Measurements from ENCODE around the gene RXRG.
A peak's percentile ranks its signal among the peaks of the same experiment; 100 is the strongest.

RXRG gene

DNA sequence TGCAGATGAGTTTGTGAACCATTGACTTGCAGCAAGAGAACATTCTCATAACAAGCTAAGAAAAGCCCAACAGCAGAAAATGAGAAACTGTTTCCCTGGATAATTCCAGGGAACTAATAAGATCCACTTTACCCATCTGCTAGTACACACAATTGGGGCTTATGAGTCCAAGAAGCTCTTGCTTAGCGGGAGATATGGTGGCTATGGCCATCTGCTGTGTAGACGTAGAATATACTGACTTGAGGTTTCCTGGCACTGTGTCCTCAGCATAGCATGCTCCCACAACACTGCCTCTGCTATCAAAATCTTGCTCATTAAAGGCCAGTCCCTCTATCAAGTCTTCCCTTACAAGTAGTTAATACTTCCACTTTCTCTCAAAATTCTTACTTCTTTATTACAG, 6.8 kb upstream of the RXRG start:
- H3K4me3 ChIP-seq (ENCODE audit: low read depth, low read length), result no peak overlapping the region

DNA sequence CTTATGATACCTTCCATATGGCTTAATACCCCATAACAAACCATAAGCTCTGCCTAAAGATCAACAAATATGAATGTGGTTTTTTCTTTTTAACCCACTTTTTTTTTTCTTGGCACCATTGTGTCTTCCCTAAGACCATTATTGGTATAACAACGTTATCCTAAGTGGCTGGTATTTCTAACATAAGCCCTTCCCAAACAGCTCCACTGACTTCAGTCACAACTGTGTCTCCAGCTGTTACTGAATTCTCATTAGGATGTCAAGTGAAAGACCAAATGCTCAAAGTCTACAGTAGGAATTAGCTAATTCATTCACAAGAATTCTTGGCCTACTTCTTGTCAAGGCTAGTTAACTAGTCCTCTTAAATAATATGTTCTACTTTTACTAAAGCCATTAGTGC, 4.2 kb upstream of the RXRG start:
- no peak overlapping the region for H3K4me3 ChIP-seq (ENCODE audit: low read depth, low read length)

DNA sequence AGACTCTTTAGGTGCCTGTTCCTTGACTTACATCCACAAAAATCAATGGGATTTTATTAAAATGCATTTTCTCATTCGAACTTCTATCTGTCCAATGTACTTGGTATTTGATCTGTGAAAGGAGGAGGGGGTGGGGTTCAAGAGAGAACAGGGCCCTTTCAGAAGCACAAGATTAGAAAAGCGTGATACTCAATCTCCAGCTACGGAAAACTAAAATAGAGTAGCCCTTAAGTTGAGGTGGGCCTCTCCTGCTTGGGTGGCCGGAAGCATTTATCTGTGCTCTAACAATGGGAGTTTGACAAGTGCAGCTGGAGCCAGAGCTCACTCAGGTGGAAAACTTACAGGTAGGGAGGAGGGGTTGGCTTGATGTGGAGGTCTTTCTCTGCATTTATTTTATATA, 462 bp upstream of the RXRG start:
- peak overlapping the region; percentile 1 for H3K4me3 ChIP-seq (ENCODE audit: low read depth, low read length)

DNA sequence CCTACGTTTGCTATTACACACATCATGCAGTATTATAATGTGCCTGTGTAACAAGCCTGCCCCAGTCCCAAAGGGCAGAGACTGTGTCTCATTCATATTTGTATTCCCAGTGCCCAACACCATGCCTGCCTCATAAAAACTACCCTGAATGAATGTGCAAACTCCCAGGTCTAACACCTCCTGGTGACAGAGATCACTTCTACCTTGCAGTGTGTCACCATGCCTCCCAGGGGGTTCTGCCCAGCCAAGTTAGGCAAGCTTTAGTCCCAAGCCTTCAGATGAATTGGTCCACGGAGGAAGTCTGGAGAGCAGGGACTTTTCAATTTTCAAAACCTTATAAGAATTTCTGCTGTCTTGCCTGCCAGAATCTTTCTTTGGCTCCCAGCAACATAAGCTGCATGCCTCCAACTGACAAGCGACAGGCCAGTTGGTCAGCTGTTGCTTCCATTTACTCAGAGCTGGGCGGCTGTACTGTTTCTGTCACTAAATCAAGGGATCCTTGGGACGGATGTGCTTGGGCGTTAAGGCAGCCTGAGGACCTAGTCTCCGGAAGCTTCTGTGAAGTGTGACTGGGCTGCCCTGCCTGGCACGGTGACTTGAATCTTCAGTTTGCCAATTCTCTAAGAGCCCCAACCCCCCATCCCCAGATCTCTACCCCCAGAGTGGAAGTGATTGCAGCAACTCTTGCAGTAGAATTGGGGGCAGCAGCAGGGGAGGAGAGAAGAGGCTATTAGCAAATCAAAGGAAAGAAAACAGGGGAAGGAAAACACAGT, 1.2 kb downstream of the RXRG start:
- no peak overlapping the region for H3K4me3 ChIP-seq (ENCODE audit: low read depth, low read length)

DNA sequence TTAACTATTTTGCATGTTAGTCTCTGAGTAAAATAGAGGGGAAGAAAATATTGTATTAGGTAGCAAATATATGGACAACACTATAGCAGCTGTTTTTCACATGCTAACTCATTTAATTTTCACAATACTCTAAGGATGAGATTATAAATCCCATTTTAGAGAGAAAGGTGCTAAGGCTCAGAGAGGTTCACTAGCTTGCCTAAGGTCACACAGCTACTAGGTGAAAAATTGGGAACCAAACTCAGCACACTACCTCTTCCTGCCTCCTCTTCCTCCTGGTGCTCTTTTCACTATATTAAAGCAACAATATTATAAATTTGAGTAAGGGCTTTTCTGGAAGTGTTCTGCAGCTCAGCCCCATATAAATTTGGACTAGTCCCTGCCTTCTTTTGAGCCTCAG, 2.3 kb downstream of the RXRG start:
- no peak overlapping the region for H3K4me3 ChIP-seq (ENCODE audit: low read depth, low read length)

DNA sequence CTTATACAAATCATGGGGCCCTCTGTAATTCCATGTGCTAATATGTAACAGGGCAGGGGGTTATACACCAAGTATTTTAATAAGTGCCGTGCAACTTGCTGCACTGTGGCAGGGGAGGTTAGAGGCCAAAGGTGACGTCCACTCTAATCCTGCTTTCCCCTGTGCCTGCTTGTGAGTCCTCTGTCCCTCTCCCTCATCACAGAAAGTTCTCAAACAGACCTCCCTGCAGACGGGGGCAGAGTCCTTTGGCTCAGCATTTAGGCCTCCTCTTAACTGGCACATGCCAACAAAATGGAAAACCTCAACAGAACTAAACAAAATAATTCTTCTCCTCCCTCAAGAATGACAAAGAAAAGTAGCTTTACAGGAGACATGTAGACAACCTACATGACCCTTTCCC, 2.9 kb downstream of the RXRG start:
- no peak overlapping the region for H3K4me3 ChIP-seq (ENCODE audit: low read depth, low read length)

DNA sequence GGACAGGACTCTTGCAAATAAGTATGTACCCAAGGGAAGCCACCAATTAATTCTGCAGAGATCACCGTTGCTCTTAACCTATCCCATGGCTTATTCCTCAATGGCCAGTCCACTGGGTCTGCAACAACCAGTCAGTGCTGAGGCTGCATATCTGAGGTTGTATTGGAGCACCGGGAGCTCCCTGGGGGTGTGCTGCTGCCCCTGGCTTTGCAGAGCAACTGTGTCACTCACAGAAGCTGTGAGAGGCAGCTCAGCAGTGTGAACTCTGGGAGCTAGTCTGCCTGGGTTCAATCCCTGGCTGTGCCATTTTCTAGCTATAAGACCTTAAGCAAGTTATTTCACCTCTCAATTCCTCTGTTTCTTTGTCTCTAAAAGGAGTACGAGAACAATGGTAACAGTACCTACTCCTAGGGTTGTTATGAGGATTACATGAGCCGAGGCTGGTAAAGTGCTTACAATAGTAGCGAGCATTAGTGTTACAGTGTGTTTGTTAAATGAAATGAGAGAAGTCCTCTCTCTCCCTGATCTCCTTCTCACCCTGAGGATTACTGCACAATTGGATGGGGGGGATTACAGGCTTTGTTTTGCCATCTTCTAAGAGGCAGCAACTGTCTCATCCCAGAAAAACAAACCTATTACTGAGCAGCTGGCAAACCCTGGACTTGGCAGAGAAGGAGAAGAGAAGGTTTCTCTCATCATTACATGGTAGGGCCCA, 3.6 kb downstream of the RXRG start:
- H3K4me3 ChIP-seq (ENCODE audit: low read depth, low read length), result no peak overlapping the region

DNA sequence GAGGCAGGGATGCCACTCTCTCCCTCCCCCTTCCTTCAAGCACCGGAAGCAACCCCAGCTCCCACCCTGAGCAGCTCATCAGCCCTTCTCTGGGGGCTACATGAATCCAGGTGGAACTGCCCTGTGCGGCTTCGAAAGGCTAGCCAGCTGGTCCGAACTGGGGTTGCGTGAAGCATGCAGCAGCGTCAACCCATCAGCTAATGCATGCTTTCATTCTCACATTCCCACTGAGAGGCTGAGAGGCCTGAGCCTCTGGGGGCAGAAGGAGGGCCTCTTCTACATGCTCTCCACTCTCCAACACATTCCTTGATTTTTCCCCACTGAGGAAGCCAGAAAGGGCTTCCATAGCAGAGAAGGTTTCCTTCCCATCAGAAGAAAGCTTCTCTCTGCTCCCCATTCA, 5.6 kb downstream of the RXRG start:
- no peak overlapping the region for H3K4me3 ChIP-seq (ENCODE audit: low read depth, low read length)

DNA sequence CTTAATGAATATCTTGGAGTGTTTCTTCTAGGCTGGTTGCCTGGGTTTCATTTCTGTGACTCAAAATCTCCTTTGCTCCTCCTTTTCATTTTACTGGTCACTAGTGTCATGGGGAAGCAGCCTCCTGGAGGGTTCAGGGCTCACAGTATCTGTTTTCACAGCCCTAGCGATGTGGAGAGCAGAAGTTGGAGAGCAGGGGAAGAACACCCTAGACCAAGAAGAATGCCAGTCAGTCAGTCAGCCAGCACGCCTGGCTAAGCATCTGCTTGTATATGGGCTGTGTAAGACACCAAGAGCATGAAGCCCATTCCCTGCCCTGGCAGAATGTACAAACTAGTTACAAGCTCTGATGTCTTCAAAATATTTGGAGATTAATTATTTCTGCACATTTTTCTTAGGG, 7.9 kb downstream of the RXRG start:
- H3K4me3 ChIP-seq (ENCODE audit: low read depth, low read length), result no peak overlapping the region

DNA sequence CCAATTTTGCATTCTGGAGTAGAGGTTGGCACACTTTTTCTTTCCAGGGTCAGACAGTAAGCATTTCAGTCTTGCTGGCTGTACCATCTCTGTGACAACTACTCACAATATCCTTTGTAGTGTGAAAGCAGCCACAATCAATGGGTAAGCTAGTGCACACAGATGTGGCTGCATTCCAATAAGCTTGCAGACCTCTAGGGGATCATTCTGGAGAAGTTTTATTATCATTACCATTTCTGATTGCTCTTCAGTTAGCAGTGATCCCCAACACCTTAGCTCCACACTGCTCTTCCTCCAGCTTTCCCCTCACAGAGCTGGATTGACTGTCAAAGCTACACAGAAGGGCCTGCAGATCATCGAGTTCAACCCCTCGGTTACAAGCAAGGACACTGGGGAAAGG, 9.1 kb downstream of the RXRG start:
- H3K4me3 ChIP-seq (ENCODE audit: low read depth, low read length), result no peak overlapping the region

DNA sequence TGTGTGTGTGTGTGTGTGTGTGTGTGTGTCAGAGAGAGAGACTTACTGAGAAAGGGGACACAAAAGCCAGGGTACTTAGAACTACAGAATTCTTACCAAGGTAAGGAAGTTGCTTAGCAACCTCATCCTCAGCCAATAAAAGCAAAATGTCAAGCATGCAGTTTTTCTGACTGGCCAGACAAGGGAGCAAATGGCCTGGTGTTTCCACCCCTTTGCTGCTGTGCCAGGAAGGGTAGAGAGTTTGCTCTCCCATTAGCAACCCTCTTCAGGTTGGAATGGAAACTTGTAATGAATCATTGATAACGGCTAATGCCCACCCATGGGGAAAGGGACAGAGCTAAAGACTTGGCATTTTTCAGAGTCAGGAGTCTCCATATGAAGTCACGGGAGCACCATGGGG, 10.6 kb downstream of the RXRG start:
- H3K4me3 ChIP-seq (ENCODE audit: low read depth, low read length), result no peak overlapping the region

DNA sequence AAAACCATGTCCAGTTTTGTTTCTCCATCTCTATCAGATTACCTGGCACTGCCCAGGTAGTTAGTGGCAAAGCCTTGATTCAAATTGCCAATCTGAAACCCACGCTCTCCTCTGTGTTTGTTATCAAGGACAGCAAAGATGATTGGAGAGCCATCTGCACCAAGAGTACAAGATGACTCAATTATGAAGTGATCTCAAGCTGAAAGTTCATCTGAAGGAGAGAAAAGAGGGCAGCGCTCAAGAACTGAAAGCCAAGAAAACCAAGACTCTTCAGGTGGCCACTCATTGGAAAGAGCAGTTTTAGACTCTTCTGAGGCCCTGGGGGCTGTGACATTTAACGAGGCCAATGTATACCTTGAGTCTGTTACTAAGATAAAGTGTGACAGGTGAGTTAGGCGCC, 13.8 kb downstream of the RXRG start:
- H3K4me3 ChIP-seq (ENCODE audit: low read depth, low read length), result no peak overlapping the region

DNA sequence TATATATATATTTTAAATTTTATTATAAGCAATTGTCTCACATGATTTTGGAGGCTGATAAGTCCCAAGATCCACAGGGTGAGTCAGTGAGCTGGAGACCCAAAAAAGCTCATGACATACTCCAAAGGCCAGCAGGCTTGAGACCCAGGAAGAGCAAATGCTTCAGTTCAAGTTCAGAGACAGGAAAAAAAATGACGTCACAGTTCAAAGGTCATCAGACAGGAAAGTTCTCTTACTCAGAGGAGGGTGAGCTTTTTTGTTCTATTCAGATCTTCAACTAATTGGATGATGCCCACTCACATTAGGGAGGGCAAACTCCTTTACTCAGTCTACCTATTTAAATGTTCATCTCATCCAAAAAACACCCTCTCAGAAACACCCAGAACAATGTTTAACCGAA, 18.2 kb downstream of the RXRG start:
- no peak overlapping the region for H3K4me3 ChIP-seq (ENCODE audit: low read depth, low read length)

DNA sequence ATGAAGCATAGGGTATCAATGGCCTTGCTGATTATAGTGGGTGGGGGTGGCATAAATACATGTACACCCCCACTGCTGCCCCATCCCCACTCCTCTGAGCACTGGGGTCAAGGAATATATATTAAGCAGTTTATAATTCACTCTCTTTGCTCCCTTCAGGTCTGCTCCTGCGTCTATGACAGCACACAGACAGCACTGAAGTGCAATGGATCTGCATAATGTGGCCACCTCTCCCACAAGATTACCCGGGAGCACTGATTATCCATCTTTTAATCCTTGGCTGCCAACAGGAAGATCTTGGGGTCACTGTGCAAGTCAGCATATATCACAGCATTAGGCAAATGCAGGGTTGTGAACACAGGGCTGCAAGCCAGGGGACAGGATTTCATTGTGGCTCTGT, 19.3 kb downstream of the RXRG start:
- no peak overlapping the region for H3K4me3 ChIP-seq (ENCODE audit: low read depth, low read length)

DNA sequence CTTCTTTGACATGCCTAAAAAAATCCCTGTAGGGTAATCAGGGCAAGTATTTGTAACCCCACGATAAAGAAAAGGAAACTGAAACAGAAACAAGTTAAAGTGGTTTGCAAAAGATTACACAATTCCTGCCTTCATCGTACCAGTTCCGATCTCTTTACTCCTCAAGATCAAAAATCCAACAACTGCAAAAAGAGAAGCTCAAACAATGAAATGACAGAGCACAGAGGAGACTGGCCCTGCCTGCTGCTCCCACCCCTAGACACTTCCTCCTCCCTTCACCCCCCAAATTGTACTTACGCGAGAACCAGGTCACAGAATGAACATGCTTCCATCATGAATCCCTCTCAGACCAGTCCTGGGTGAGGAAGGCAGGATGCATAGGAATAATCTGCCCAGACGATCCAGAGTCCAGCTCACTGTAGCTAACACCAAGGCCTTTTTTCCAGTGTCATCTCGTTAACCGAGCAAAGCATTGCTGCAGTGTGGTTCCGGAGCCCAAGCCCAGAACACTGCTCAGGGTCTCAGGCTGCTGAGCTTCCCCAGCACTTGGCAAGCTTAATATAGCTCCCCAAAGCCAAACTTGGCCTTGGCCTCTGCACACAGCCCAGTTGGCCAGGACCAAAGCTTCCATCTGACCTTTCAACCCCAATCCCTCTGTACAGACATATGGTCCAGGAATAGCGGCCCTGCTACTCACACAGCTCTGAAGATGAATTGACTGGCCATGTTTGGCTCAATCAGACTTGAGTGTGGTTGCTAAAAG, 20.3 kb downstream of the RXRG start:
- H3K4me3 ChIP-seq (ENCODE audit: low read depth, low read length), result no peak overlapping the region

DNA sequence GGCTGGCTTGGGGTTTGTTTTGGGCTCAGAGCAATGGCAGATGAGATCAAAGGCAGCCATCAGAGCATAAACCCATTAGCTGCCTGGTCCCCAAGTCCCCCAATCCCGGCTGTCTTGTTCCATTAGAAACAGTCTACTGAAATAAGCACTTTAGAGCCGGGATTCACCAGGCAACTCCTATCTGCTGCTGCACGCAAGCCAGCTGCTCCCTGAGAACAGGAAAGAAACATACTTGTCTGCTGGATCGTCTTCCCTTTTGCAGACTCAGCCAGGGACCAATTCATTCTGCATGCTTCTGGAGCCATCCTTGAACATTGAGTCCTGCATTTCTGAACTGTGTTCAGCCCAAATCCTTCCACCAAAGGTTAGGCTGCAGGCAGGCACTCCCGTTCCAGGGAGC, 21.8 kb downstream of the RXRG start:
- no peak overlapping the region for H3K4me3 ChIP-seq (ENCODE audit: low read depth, low read length)

DNA sequence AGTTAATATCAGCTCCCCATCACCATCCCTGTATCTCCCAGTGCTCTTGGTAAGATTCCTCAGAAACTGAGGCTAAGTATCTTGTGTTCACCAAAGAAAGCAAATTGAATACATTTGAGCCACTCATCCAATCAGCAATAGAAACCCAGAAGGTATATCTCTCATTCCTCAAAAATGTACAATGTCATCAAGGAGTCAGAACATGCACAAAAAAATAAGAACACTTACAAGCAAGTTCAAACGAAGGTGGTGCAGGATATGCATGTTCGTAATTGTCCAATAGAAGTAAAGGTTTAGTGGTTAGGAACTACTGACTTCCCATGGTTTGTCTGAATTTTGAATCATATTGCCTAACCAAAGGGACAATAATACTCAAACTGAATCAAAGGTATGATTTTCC, 24.3 kb downstream of the RXRG start:
- H3K4me3 ChIP-seq (ENCODE audit: low read depth, low read length), result no peak overlapping the region

DNA sequence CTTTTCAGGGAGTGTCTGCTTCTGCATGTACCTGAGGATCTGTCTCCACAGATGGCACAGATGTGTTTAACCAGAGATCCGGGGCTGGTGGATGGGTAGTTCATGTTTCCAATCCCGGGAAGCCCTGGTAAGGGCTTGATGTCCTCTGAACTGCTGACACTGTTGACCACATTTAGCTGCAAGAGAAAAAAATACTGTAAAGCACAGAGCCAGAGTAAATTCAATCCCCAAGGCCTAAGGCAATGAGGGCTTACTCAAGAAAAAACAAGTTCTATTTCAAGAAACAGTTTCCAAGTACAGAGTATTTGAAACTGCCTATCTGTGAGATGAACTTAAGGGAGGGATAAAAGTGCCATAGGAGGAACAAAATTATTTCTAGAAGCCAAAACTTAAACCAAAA, 25.1 kb downstream of the RXRG start:
- H3K4me3 ChIP-seq (ENCODE audit: low read depth, low read length), result no peak overlapping the region

DNA sequence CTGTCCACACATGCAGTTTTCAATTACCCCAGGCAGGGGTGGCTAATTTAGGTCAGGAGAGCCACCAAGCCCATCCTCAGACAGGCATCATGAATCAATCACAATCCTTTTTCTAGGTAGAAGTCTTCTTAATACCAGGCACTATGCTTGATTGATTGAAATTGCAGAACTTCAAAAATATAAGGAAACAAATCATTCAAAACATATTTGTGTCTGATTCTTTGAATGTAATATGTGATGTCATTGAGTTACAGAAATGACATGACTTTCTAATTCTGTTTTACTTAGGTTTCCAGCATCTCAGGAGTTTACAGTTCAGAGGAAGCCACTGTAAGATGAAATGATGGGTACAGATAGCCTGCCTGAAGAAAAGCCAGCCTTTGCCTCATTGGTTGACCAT, 26.7 kb downstream of the RXRG start:
- no peak overlapping the region for H3K4me3 ChIP-seq (ENCODE audit: low read depth, low read length)

DNA sequence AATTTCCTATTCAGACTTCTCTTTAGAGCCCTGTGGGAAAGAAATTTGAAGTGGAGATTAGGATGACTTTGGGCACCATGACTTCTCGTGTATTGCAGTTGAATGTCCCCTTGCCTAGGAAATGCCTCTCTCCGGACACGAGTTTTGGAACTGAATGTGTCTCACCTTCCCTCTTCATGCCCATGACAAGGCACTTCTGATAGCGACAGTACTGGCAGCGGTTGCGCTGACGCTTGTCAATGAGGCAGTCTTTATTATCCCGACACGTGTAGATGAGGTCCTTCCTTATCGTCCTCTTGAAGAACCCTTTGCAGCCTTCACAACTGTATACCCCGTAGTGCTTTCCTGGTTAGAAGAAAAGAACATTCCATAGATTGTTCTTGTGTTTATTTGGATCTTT, 28.1 kb downstream of the RXRG start:
- no peak overlapping the region for H3K4me3 ChIP-seq (ENCODE audit: low read depth, low read length)

DNA sequence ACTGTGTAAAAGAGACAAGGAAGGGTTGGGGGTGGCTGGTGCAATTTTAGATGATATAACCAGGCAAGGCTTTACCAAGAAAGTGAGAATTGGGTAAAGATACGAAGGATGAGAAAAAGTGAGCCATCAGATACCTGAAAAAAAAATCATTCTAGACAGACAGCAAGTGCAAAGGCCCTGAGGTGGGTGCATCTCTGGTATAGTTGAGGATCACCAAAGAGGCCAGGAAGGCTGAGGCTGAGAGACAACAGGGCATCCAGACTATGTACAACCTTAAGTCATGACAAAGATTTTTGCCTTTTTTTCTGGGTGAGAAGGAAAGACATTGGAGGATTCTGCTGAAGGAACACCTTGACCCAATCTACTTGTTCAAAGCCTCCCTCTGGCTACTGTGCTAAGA, 29.9 kb downstream of the RXRG start:
- H3K4me3 ChIP-seq (ENCODE audit: low read depth, low read length), result no peak overlapping the region

DNA sequence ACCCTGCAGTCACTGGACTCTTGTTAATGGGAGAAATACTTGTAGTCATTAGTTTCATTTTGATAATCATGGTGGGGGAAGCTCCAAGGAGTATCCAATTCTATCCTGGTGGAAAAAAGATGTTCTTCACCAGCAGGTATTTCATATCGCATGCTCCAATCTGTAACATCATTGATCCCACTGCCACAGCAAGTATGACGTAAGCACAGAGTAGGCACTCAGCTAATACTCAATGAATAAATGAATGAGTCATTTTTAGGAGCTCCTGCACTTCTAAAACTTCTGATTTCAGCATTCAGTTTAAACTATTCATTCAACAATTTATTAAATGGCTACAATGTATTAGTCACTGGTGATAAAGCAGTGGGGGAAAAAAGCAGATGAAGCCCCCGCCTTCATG, 30.3 kb downstream of the RXRG start:
- no peak overlapping the region for H3K4me3 ChIP-seq (ENCODE audit: low read depth, low read length)

Data from iPS-11a (cell line).